ENCODE data around the gene FBLN1. TPM values are rescaled to one million over a fixed set of nuclear protein-coding genes. Genes with fewer than 3 reads are reported as not detected.

FBLN1 gene
- total and polyA plus RNA-seq, 11 donors, result 22.4 to 239 (median 44.7) TPM

DNA sequence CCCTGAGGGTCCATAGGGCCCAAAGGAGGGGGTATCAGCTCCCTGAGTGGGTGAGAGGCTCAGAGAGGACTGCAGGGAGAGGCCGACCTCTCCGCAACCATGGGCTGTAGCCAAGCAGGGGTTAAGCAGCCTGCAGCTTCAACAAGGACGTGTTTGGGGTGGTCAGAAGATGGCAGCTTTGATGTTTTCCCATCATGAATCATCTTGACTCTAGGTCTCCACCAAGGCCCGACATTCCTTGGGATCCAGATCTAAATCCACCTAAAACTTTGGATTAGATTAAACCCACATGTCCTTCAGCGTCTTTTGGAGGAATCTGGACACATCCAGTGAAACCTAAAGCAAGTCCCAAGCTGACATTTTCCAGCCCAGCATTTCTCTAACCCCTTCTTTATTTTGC, 19.8 kb downstream of the FBLN1 start:
- no peak overlapping the region for H3K27ac ChIP-seq
- no peaks in the 10 kb centered on the region for H3K27me3 ChIP-seq
- TF ChIP-seq, protein P1, sequence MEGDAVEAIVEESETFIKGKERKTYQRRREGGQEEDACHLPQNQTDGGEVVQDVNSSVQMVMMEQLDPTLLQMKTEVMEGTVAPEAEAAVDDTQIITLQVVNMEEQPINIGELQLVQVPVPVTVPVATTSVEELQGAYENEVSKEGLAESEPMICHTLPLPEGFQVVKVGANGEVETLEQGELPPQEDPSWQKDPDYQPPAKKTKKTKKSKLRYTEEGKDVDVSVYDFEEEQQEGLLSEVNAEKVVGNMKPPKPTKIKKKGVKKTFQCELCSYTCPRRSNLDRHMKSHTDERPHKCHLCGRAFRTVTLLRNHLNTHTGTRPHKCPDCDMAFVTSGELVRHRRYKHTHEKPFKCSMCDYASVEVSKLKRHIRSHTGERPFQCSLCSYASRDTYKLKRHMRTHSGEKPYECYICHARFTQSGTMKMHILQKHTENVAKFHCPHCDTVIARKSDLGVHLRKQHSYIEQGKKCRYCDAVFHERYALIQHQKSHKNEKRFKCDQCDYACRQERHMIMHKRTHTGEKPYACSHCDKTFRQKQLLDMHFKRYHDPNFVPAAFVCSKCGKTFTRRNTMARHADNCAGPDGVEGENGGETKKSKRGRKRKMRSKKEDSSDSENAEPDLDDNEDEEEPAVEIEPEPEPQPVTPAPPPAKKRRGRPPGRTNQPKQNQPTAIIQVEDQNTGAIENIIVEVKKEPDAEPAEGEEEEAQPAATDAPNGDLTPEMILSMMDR (IDR thresholded peaks at IDR 0.05), result no peak
- TF ChIP-seq POLR2A (IDR thresholded peaks at IDR 0.05), result no peak
- peaks cover 0 to 74% (median 4%) of the 10 kb centered on the region in 9 donors for H3K36me3 ChIP-seq
- no peak overlapping the region for H3K4me3 ChIP-seq
- intact Hi-C loops (cut with DNase I), result no loop called here
- H3K9me3 ChIP-seq, result no peaks in the 10 kb centered on the region
- DNase-seq, result no peak
- no peak for ATAC-seq
- peaks cover 0 to 10% (median 0%) of the 10 kb centered on the region in 12 donors for H3K4me1 ChIP-seq
- WGBS, 4 donors, result 67 to 80% (median 76%) methylated on average over 5 of the region's 5 CpGs

DNA sequence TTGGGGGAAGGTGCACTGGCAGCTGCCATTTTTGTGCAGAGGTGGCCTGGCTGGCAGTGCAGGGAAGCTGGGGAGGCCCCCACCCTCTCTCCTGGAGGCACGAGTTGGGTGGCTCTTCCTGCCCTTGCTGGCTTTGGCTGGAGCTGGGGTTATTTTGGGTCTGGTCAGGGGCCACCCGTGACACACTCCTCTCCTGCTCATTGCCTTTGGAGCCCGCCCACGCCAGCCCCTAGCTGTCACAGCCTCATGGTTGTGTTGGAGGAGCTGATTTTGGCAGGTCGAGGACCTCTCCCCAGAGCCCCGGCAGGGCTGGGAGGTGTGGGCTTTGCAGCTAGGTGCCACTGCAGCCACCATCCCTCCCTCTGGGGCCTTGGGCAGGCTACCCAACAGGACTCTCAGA, 21.5 kb downstream of the FBLN1 start:
- TF ChIP-seq, protein P1 (IDR thresholded peaks at IDR 0.05), result no peak
- TF ChIP-seq POLR2A (IDR thresholded peaks at IDR 0.05), result no peak
- 49 to 80% (median 66%) methylated on average over 1 to 6 of the region's 6 CpGs for WGBS, 4 donors
- Histone ChIP-seq H3K4me3 (no peak overlapping the region), H3K27me3 (no peaks in the 10 kb centered on the region), H3K4me1 (peaks cover 0 to 7% (median 0%) of the 10 kb centered on the region in 12 donors), H3K36me3 (peaks cover 0 to 78% (median 4%) of the 10 kb centered on the region in 9 donors), H3K27ac (no peak overlapping the region), H3K9me3 (no peaks in the 10 kb centered on the region)
- ATAC-seq (peak in 3 of 4 donors; percentile 11 to 47 (median 31)), DNase-seq (no peak)
- intact Hi-C loops (cut with DNase I), result no loop called here

DNA sequence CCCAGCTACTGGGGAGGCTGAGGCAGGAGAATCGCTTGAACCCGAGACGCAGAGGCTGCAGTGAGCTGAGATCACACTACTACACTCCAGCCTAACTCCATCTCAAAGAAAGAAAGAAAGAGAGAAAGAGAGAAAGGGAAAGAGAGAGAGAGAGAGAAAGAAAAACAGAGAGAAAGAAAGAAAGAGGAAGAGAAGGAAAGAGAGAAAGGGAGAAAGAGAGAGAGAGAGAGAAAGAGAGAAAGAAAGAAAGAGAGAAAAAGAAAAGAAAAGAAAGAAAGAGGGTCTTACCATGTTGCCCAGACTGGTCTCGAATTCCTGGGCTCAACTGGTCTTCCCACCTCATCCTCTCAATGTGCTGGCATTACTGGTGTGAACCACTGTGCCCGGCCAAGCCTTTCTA, 22.3 kb downstream of the FBLN1 start:
- TF ChIP-seq POLR2A (IDR thresholded peaks at IDR 0.05), result no peak
- TF ChIP-seq, protein P1 (IDR thresholded peaks at IDR 0.05), result no peak
- H3K4me3 ChIP-seq, result no peak overlapping the region
- peaks cover 0 to 75% (median 4%) of the 10 kb centered on the region in 9 donors for H3K36me3 ChIP-seq
- H3K27me3 ChIP-seq, result no peaks in the 10 kb centered on the region
- H3K4me1 ChIP-seq, result peaks cover 0 to 7% (median 0%) of the 10 kb centered on the region in 12 donors
- WGBS, 4 donors, result 91 to 94% (median 91%) methylated on average over 5 of the region's 5 CpGs
- peak overlapping the region in 1 of 12 donors; percentile 43 for H3K27ac ChIP-seq
- no peak for ATAC-seq
- no peak for DNase-seq
- no peaks in the 10 kb centered on the region for H3K9me3 ChIP-seq
- intact Hi-C loops (cut with DNase I), result no loop called here

DNA sequence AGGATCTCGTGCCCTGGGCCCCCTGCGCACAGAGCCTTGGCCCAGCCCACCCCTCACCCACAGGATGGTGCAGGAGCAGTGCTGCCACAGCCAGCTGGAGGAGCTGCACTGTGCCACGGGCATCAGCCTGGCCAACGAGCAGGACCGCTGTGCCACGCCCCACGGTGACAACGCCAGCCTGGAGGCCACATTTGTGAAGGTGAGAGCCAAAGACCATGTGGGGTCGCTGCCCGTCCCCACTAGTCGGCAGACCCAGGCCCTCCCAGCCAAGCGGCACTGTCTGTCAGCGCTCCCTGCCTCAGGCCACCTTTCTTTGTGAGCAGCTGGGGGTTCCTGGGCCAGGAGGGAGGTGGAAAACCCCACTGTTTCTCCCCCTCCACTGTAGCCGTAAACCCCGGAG, 22.8 kb downstream of the FBLN1 start:
- no peak for DNase-seq
- intact Hi-C loops (cut with DNase I), result no loop called here
- 81 to 95% (median 93%) methylated on average over 6 to 15 of the region's 15 CpGs for WGBS, 4 donors
- Histone ChIP-seq H3K4me3 (no peak overlapping the region), H3K27me3 (no peaks in the 10 kb centered on the region), H3K27ac (peak overlapping the region in 1 of 12 donors; percentile 43), H3K9me3 (no peaks in the 10 kb centered on the region), H3K36me3 (peaks cover 0 to 75% (median 4%) of the 10 kb centered on the region in 9 donors), H3K4me1 (peaks cover 0 to 7% (median 0%) of the 10 kb centered on the region in 12 donors)
- no peak for TF ChIP-seq POLR2A (IDR thresholded peaks at IDR 0.05)
- TF ChIP-seq, protein P1 (IDR thresholded peaks at IDR 0.05), result no peak
- no peak for ATAC-seq
